CD4-positive, alpha-beta memory T cell (primary cell): ENCODE data around the gene TRMT1L. TPM values are rescaled to one million over a fixed set of nuclear protein-coding genes. Genes with fewer than 3 reads are reported as not detected.

Source experiments
- CTCF ChIA-PET: fragments of 350-600 bp; sonication (Branson Sonifier 250); formaldehyde crosslinking; loops from one replicate; lab custom pipeline; 2021; ENCODE audit warnings: inconsistent platforms; ENCODE audit not compliant: partially characterized antibody; lab: Charles Lee
- POLR2A ChIA-PET: fragments of 350-600 bp; sonication (Branson Sonifier 250); formaldehyde crosslinking; loops from one replicate; lab custom pipeline; 2021; ENCODE audit not compliant: partially characterized antibody; lab: Charles Lee
- DNase-seq, 5 donors: peaks; one replicate each; pipeline versions ENCODE4 v3.0.0 to v3.0.0-alpha.2; 2020 to 2022; ENCODE audit warnings: mixed read lengths in 1 of 5
- H3K27ac ChIP-seq: one replicate; pipeline ENCODE4 v1.7.0; 2013; ENCODE audit warnings: low read depth, low read length
- H3K27me3 ChIP-seq: 2 replicates; pipeline ENCODE4 v1.7.0; 2013; ENCODE audit warnings: mild to moderate bottlenecking, low read length, moderate library complexity; ENCODE audit not compliant: insufficient read depth
- H3K36me3 ChIP-seq: 2 replicates; pipeline ENCODE4 v1.7.0; 2013; ENCODE audit warnings: mild to moderate bottlenecking, low read length, moderate library complexity; ENCODE audit not compliant: insufficient read depth
- H3K4me1 ChIP-seq: 2 replicates; pipeline ENCODE4 v1.7.0; 2013; ENCODE audit warnings: mild to moderate bottlenecking, low read length, moderate library complexity; ENCODE audit not compliant: insufficient read depth
- H3K4me3 ChIP-seq, 2 donors: one replicate each; pipeline ENCODE4 v1.7.0; 2013; ENCODE audit warnings: low read length in 2 of 2, mild to moderate bottlenecking in 1 of 2
- H3K9me3 ChIP-seq, 2 donors: one replicate each; pipeline ENCODE4 v1.7.0; 2013; ENCODE audit warnings: low read length in 2 of 2, control low read depth in 1 of 2; ENCODE audit not compliant: control insufficient read depth in 1 of 2
- H3K27ac Mint-ChIP-seq, 7 donors: one replicate each; pipeline ENCODE4 v1.8.0; 2020 to 2021; ENCODE audit warnings: mixed read lengths in 7 of 7, mild to moderate bottlenecking in 6 of 7, inconsistent platforms in 3 of 7, moderate library complexity in 3 of 7
- H3K27me3 Mint-ChIP-seq, 2 donors: one replicate each; pipeline ENCODE4 v1.8.0; 2020 to 2021; ENCODE audit warnings: mixed read lengths in 2 of 2
- H3K36me3 Mint-ChIP-seq, 2 donors: one replicate each; pipeline ENCODE4 v1.8.0; 2020 to 2021; ENCODE audit warnings: mixed read lengths in 2 of 2, inconsistent platforms in 1 of 2, mild to moderate bottlenecking in 1 of 2
- H3K4me1 Mint-ChIP-seq, 4 donors: one replicate each; pipeline ENCODE4 v1.8.0; 2020 to 2021; ENCODE audit warnings: mixed read lengths in 4 of 4, mild to moderate bottlenecking in 1 of 4
- H3K4me3 Mint-ChIP-seq, 8 donors: one replicate each; pipeline ENCODE4 v1.8.0; 2020 to 2021; ENCODE audit warnings: mixed read lengths in 8 of 8, mild to moderate bottlenecking in 7 of 8, moderate library complexity in 6 of 8, inconsistent platforms in 3 of 8
- H3K9me3 Mint-ChIP-seq, 8 donors: one replicate each; pipeline ENCODE4 v1.8.0; 2020 to 2021; ENCODE audit warnings: mixed read lengths in 8 of 8, mild to moderate bottlenecking in 5 of 8, inconsistent platforms in 3 of 8, moderate library complexity in 1 of 8
- intact Hi-C: fragments of 100-400 bp; cut with micrococcal nuclease; formaldehyde crosslinking; loops from one replicate; pipeline ENCODE4 v1.15.1; 2023
- polyA plus RNA-seq, 2 donors: library from polyadenylated mRNA; unstranded; fragments of 300-500 nt; fragmentation: Illumina TruSeq; gene quantifications; one replicate each; pipeline ENCODE4 v1.2.3, GENCODE V29; 2021
- total RNA-seq, 2 experiments: library from RNA; stranded (reverse); gene quantifications; one replicate each; pipeline ENCODE4 v1.2.3, GENCODE V29; 2021

Gene TRMT1L
- total and polyA plus RNA-seq, 4 experiments from 2014 or later, result 7.1 to 33.9 (median 27.4) TPM

- no peaks in the 10 kb centered on the region for H3K9me3 ChIP-seq
- peaks cover 30% of the 10 kb centered on the region for H3K4me1 ChIP-seq
- H3K4me3 ChIP-seq, result no peak overlapping the region
- no peak for DNase-seq
- peaks cover 24 to 54% (median 41%) of the 10 kb centered on the region in 4 donors for H3K4me1 Mint-ChIP-seq
- CTCF ChIA-PET, result interaction anchor here (0.5 to 1.6 kb wide), 3 partner anchors 21 to 1768 kb away, joined by 3 to 5 read pairs (median 4); no protein-coding TSS in a partner anchor
- H3K9me3 Mint-ChIP-seq, result peaks cover 0 to 2% (median 0%) of the 10 kb centered on the region in 8 donors
- H3K36me3 ChIP-seq, result peaks cover 6% of the 10 kb centered on the region
- POLR2A ChIA-PET, result interaction anchor here (4.0 to 4.7 kb wide), 2 partner anchors 109 to 162 kb away, joined by 30 to 45 read pairs; partner anchors contain the start of genes IVNS1ABP and RNF2
- intact Hi-C loops, result loop anchor here (5.0 kb wide), 2 partner anchors 183 to 348 kb away; partner anchors contain the start of gene NIBAN1
- H3K36me3 Mint-ChIP-seq, result peaks cover 17 to 29% of the 10 kb centered on the region in 2 donors
- peak overlapping the region; percentile 56 to 100 (median 99) for H3K4me3 Mint-ChIP-seq
- no peaks in the 10 kb centered on the region for H3K27me3 ChIP-seq
- no peaks in the 10 kb centered on the region for H3K27me3 Mint-ChIP-seq
- peak overlapping the region; percentile 97 for H3K27ac ChIP-seq
- H3K27ac Mint-ChIP-seq, result peak overlapping the region; percentile 80 to 100 (median 99)
Observed at GRCh38 chr1:185154912-185155513, 1.7 kb downstream of the TRMT1L start.

GRCh38 chr1:185152187-185152767 is 4.5 kb downstream of the TRMT1L start:
- intact Hi-C loops, result no loop called here
- Histone ChIP-seq H3K27ac (no peak overlapping the region), H3K4me1 (peaks cover 23% of the 10 kb centered on the region), H3K27me3 (no peaks in the 10 kb centered on the region), H3K4me3 (no peak overlapping the region), H3K36me3 (peaks cover 22% of the 10 kb centered on the region), H3K9me3 (no peaks in the 10 kb centered on the region)
- H3K36me3 Mint-ChIP-seq, result peaks cover 35 to 38% of the 10 kb centered on the region in 2 donors
- H3K9me3 Mint-ChIP-seq, result peaks cover 0 to 2% (median 0%) of the 10 kb centered on the region in 8 donors
- H3K4me1 Mint-ChIP-seq, result peaks cover 20 to 39% (median 33%) of the 10 kb centered on the region in 4 donors
- DNase-seq, result no peak
- CTCF ChIA-PET, result no interaction called here
- H3K4me3 Mint-ChIP-seq, result peak overlapping the region in 1 of 8 donors; percentile 11
- POLR2A ChIA-PET, result interaction anchor here (0.6 kb wide), 1 partner anchor 347 kb away, joined by 3 read pairs; no protein-coding TSS in a partner anchor
- H3K27ac Mint-ChIP-seq, result no peak overlapping the region
- H3K27me3 Mint-ChIP-seq, result no peaks in the 10 kb centered on the region

GRCh38 chr1:185151215-185151614 is 5.5 kb downstream of the TRMT1L start:
- Histone ChIP-seq H3K27me3 (no peaks in the 10 kb centered on the region), H3K36me3 (peaks cover 24% of the 10 kb centered on the region), H3K4me1 (peaks cover 23% of the 10 kb centered on the region), H3K27ac (no peak overlapping the region), H3K9me3 (no peaks in the 10 kb centered on the region), H3K4me3 (no peak overlapping the region)
- ChIA-PET POLR2A (no interaction called here), CTCF (no interaction called here)
- H3K27ac Mint-ChIP-seq, result no peak overlapping the region
- peaks cover 34 to 35% of the 10 kb centered on the region in 2 donors for H3K36me3 Mint-ChIP-seq
- no peaks in the 10 kb centered on the region for H3K27me3 Mint-ChIP-seq
- intact Hi-C loops, result no loop called here
- DNase-seq, result no peak
- H3K9me3 Mint-ChIP-seq, result peaks cover 0 to 2% (median 0%) of the 10 kb centered on the region in 8 donors
- peaks cover 20 to 38% (median 28%) of the 10 kb centered on the region in 4 donors for H3K4me1 Mint-ChIP-seq
- H3K4me3 Mint-ChIP-seq, result no peak overlapping the region

- Mint-ChIP-seq H3K4me1 (peaks cover 0 to 6% (median 2%) of the 10 kb centered on the region in 4 donors), H3K27ac (no peak overlapping the region), H3K27me3 (no peaks in the 10 kb centered on the region), H3K36me3 (peaks cover 38 to 55% of the 10 kb centered on the region in 2 donors), H3K9me3 (no peaks in the 10 kb centered on the region), H3K4me3 (no peak overlapping the region)
- Histone ChIP-seq H3K4me1 (no peaks in the 10 kb centered on the region), H3K36me3 (peaks cover 17% of the 10 kb centered on the region), H3K27ac (no peak overlapping the region), H3K27me3 (no peaks in the 10 kb centered on the region), H3K9me3 (no peaks in the 10 kb centered on the region), H3K4me3 (no peak overlapping the region)
- no peak for DNase-seq
- CTCF ChIA-PET, result no interaction called here
- POLR2A ChIA-PET, result no interaction called here
- intact Hi-C loops, result no loop called here
Observed at GRCh38 chr1:185144233-185144632, 12.5 kb downstream of the TRMT1L start.

- Mint-ChIP-seq H3K4me1 (peaks cover 0 to 4% (median under 1%) of the 10 kb centered on the region in 4 donors), H3K9me3 (no peaks in the 10 kb centered on the region), H3K4me3 (no peak overlapping the region), H3K27ac (no peak overlapping the region), H3K27me3 (no peaks in the 10 kb centered on the region), H3K36me3 (peaks cover 38 to 57% of the 10 kb centered on the region in 2 donors)
- H3K9me3 ChIP-seq, result no peaks in the 10 kb centered on the region
- H3K36me3 ChIP-seq, result peaks cover 2% of the 10 kb centered on the region
- ChIA-PET CTCF (no interaction called here), POLR2A (no interaction called here)
- H3K27me3 ChIP-seq, result no peaks in the 10 kb centered on the region
- H3K27ac ChIP-seq, result no peak overlapping the region
- no peak overlapping the region for H3K4me3 ChIP-seq
- intact Hi-C loops, result no loop called here
- no peaks in the 10 kb centered on the region for H3K4me1 ChIP-seq
- DNase-seq, result no peak
Observed at GRCh38 chr1:185139246-185139645, 17.5 kb downstream of the TRMT1L start.

- peaks cover 50 to 63% of the 10 kb centered on the region in 2 donors for H3K36me3 Mint-ChIP-seq
- H3K36me3 ChIP-seq, result no peaks in the 10 kb centered on the region
- H3K27ac Mint-ChIP-seq, result peak overlapping the region in 1 of 7 donors; percentile 38
Observed at GRCh38 chr1:185137896-185138545, 18.7 kb downstream of the TRMT1L start.

GRCh38 chr1:185132534-185132933 is 24.2 kb downstream of the TRMT1L start:
- intact Hi-C loops, result no loop called here

More at GRCh38 chr1:185137896-185138545, 18.7 kb downstream of the TRMT1L start:
- Histone ChIP-seq H3K27ac (no peak overlapping the region), H3K4me3 (no peak overlapping the region), H3K9me3 (no peaks in the 10 kb centered on the region), H3K4me1 (no peaks in the 10 kb centered on the region), H3K27me3 (no peaks in the 10 kb centered on the region)
- no peaks in the 10 kb centered on the region for H3K27me3 Mint-ChIP-seq
- ChIA-PET CTCF (interaction anchor here (0.6 kb wide), 1 partner anchor 32 kb away, joined by 3 read pairs; no protein-coding TSS in a partner anchor), POLR2A (no interaction called here)
- H3K4me3 Mint-ChIP-seq, result no peak overlapping the region
- peaks cover 0 to 4% (median under 1%) of the 10 kb centered on the region in 4 donors for H3K4me1 Mint-ChIP-seq
- DNase-seq, result no peak
- H3K9me3 Mint-ChIP-seq, result peaks cover 0 to 4% (median 0%) of the 10 kb centered on the region in 8 donors
- intact Hi-C loops, result no loop called here

More at GRCh38 chr1:185132534-185132933, 24.2 kb downstream of the TRMT1L start:
- CTCF ChIA-PET, result no interaction called here
- H3K9me3 Mint-ChIP-seq, result peaks cover 0 to 9% (median 4%) of the 10 kb centered on the region in 8 donors
- Histone ChIP-seq H3K4me1 (no peaks in the 10 kb centered on the region), H3K27me3 (no peaks in the 10 kb centered on the region), H3K36me3 (peaks cover 7% of the 10 kb centered on the region), H3K27ac (no peak overlapping the region), H3K4me3 (no peak overlapping the region), H3K9me3 (no peaks in the 10 kb centered on the region)
- no peaks in the 10 kb centered on the region for H3K4me1 Mint-ChIP-seq
- no peak for DNase-seq
- POLR2A ChIA-PET, result no interaction called here
- no peaks in the 10 kb centered on the region for H3K27me3 Mint-ChIP-seq
- H3K36me3 Mint-ChIP-seq, result peaks cover 69 to 71% of the 10 kb centered on the region in 2 donors
- no peak overlapping the region for H3K27ac Mint-ChIP-seq
- no peak overlapping the region for H3K4me3 Mint-ChIP-seq
